TTC549 (cell line): ENCODE results near the gene SSTR5.
"Not testable (repeated sequence)": the region's sequence is repeated elsewhere in the genome, so short reads cannot be mapped to it uniquely, and the experiment has no call there.

Experiments used
- FAIRE-seq: peaks from 2 replicates; lab custom pipeline; 2012; peaks lifted over from hg19 to GRCh38; lab: Jason Lieb, UNC

Gene SSTR5

DNA sequence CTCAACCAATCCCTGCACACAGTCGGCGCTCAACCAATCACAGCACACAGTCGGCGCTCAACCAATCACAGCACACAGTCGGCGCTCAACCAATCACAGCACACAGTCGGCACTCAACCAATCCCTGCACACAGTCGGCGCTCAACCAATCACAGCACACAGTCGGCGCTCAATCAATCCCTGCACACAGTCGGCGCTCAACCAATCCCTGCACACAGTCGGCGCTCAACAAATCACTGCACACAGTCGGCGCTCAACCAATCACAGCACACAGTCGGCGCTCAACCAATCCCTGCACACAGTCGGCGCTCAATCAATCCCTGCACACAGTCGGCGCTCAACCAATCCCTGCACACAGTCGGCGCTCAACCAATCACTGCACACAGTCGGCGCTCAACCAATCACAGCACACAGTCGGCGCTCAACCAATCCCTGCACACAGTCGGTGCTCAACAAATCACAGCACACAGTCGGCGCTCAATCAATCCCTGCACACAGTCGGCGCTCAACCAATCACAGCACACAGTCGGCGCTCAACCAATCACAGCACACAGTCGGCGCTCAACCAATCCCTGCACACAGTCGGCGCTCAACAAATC is 20.2 kb downstream of the SSTR5 start:
- FAIRE-seq, result not testable (repeated sequence)

DNA sequence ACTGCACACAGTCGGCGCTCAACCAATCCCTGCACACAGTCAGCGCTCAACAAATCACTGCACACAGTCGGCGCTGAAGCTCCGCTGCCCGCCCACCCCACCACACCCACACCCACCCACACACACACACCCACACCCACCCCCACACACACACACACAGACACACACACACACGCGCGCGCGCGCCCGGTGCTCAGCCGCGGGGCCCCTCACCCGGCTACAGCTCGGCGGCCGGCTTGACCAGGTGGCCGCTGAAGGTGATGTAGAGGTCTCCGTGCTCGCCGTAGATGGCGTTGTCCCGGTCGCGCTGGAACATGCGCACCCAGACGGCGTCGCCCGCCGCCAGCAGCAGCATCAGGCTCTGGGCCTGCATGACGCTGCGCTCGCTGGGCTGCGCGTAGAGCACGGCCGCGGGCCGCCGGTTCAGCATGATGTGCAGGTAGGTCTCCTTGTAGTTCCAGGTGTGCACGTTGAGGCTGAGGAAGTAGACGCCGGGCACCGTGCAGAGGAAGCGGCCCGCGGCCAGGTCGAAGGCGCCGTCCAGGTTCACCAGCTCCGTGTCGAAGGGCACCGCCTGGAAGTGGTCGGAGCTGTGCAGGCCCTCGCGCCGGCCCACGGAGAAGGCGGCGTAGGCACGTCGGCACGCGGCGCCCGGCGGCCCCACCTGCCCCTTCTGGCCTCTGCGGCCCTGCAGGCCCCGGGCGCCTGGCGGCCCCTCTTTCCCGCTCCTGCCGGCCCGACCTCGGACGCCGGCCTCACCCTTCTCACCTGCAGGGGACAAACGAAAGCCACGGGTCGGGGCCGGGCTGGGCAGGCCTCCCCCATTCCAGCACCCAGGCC is 21.0 kb downstream of the SSTR5 start:
- no peak for FAIRE-seq

DNA sequence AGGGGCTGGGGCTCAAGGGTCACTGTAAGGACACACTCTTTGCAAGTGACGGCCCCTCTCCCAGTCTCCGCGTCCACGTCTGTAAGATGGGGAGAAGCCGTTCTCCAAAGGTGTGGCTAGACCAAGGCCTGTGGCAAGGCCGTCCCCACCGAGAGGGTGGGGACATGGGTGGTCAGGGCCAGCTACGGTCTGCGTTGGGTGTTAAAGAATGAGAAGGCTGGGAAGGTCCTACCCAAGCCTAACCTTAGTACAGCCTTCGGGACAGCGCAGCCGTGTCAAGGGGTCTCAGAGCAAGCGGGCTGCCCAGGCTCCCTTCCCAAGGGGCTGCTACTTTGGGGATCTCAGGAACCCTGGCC is 21.6 kb downstream of the SSTR5 start:
- no peak for FAIRE-seq

DNA sequence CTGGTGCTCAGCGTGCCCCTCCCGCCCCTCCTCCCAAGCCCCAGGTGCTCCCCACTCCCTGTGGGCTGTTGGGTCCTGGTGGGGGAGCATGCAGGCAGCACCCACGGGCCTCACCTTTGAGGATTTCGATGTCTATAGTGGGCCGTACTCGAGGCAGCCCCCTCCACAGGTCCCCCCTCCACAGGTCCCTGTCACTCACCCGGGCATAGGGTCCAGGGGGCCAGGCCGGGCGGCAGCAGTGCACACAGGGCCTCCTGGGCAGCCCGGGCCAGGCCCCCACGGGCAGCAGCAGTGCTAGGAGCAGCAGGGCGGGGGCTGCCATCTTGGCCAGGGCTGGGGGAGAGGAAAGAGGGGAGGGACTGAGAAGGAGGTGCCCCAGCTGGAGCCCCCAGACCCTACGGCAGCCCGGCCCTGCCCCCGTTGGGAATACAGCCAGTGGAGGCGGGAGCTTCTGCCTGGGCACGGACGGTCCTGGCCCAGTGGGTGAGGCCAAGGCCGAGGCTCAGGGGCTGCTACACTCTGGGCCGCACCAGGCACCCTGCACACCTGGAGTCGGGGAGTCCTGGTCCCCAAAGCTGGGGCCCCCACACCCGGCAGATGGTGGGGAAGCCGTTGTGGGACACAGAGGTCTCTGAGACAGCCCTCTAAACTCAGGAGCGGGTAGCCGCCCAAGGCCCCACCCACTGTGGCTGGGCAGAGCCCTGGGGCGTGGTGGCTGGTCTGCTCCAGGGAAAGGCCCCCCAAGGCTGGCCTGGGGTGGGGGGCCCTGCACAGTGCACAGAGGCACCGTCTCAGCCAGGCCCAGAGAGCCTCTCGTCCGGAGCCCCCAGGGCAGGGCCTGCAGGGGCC is 22.3 kb downstream of the SSTR5 start:
- FAIRE-seq, result no peak

DNA sequence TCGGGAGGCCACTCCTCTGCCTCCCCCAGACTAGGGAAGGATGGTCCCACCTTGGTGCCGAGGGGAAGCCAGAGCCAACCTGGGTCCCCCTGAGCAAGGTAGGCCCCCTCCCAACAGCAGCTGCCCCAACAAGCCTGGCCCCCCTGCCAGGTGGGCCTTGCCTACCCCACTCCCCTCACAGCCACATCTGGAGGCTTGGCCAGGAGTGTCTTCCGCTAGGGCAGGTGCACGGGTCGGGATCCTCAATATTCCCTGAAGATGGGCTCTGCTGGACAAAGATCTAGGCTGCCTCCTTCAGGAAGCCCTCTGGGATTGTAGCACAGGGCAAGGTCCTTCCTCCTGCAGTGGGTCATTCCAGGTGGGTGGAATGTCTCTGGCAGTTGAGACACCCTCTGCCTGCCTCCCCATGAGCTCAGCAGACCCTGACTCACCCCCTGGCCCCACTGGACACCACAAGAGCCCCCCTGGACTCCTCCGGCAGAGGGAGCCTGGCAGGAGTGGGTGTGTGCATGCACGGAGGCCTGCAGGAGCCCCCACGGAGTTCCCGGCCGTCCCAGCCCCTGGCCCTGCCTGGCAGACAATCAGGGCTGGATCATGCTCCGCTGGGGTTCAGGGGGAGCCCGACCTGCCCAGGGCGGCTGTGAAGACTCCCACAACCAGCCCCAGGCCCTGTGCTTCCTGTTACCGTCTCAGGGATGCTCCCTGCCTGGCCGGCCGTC is 23.1 kb downstream of the SSTR5 start:
- no peak for FAIRE-seq

DNA sequence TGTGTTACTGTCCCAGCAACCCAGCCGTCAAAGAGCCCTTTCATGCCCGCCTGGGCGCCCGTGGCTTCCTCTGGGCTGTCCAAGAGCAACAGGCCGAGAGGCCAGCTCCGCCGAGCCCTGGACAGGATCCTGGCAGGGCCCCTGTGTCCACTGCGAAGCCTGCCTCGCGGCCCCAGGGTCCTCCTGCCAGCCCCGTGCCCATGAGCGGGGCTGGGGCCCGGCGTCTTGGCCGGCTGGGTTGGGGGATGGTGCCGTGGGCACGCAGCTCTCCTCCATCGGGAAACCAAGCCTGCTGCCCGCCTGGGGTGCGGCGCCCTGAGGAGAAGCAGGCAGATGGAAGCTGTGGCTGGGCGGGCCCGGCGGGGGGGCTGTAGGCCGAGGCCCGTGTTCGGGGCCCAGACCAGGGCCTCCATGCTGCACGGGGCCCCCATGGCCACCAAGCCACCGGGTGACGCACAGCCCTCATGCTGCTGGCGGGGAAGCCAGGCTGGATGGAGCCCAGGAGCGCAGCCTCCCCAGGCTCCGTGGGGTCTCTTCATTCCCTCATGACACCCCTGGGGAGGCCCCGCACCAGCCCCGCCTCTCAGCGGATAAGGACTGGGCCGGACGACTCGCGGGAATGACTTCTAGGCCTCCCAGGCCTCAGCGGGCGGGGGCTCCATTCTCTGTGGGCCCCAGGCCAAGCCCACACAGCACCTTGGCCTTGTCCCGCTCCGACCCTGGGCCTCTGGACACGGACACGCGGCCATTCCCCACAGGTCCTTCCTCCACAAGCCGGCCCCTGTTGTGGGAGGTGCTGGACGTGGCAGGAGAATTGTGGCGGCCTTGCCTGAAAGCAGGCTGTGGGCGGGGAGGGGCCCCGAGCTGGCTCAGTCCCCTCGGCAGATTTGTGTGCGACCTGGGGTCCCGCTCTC is 23.9 kb downstream of the SSTR5 start, which contains the start of gene C1QTNF8:
TSS of gene C1QTNF8 (minus strand) at position 76 of the 914 bp plus-strand sequence. CDS start 1,322 bp downstream, outside the sequence.
- FAIRE-seq, result no peak

DNA sequence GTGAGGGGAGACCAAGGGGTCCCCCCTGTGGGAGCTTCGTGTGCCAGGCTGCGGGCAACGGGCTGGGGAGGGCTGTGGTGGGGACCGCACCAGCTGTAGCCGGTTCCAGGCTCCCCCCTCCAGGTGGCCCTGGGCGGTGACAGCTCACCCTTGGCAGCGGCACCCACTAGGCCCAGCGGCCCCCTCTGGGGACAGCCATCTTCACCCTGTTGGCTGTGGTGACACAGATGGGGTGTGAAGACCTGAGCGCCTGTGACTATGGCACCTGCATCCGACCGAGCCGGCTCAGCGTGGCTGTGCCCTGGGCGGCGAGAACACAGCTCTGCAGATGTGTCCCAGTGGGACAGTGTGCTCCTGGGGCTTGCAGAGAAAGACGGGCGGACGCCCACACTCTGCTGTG is 24.6 kb downstream of the SSTR5 start:
- FAIRE-seq, result no peak

DNA sequence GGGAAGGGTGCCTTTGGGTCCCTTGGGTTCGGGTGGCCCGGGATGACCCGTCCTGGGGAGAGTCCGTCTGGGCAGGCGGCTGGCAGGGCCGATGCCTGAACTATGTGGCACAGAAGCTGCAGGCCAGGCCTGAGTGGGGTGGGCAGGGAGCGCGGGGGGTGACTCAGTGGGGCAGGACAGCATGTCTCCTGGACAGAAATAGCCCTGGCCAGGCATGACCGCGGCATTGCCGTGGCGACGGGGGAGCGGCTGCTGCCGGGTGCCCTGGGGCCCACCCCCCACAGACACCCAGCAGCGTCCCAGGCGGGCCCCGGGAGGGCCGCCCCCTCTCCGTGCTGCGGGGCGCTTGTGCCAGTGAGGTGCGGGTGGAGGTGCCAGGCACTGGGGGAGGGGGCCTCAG is 25.3 kb downstream of the SSTR5 start:
- no peak for FAIRE-seq

DNA sequence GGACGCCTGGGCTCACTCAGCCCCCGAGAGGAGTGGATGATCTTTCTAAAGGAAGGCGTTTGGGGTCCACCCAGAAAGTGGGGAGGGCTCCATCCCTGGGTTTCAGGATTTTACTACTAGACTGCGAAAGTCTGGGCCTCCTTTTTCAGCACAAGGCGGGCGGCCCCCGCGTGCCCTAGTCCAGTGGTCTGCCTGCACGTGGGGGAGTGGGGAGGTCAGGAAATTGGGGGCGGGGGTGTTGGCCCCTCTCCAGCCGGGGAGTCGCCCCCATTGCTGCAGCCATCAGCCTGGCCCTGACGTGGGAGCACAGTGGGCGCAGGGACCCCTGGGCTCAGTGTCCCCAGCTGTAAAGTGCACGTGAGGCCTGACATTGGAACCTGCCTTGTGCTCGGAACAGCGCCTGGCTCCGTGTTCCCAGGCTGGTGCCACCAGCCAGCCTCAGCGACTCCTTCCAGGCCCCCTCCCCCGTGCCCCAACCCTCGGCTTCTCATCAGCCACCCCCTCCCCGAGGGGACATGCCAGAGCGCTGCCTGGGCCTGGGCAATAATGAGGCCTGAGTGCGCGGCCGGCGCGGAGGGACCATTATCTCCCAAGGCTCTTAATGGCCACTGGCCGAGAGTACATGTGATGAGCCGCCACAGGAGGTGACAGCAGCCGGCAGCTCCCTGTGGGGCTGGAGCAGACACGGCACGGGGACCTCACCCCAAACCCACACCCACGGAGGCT is 25.9 kb downstream of the SSTR5 start:
- FAIRE-seq, result no peak

DNA sequence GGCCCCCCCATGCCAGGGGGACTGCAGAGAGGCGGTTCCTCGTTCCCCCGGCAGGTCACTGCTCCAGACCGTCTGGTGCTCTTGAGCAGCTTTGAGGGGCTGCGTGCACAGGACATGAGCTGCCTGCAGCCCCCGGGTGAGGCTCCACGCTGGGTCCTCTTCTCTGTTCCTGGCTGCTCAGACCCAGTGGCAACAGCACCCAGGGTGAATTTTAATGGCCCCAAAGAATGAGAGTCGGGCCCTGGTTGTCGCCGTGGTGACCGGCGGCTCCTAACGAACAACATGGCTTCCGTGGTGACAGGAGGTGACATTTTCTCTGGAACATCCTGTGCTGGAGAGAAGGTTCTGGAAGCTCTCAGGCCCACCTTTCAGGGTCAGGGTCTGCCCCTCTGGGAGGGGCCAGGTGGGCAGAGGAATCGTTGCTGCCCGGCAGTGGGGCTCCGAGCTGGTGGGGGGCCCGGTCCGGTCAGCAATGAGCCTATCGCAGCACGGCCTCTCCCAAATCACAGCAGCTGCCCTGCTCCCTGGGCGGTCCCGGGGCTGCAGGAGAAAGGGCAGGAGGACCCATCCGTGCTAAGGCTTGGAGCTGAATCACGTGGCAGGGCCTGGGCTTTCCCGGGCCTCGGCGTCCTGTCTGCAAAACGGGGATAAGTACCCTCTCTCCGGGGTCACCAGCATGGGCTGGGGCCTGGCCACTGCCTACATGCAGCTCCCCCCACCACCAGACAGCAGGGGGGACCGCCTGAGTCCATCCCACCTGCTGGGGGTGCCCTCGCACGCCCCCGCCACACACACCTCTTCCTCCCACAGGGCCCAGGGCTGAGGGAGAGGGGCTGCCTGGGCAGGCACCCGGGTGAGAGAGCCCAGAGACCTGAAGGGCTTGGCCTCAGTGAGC is 26.9 kb downstream of the SSTR5 start:
- no peak for FAIRE-seq

DNA sequence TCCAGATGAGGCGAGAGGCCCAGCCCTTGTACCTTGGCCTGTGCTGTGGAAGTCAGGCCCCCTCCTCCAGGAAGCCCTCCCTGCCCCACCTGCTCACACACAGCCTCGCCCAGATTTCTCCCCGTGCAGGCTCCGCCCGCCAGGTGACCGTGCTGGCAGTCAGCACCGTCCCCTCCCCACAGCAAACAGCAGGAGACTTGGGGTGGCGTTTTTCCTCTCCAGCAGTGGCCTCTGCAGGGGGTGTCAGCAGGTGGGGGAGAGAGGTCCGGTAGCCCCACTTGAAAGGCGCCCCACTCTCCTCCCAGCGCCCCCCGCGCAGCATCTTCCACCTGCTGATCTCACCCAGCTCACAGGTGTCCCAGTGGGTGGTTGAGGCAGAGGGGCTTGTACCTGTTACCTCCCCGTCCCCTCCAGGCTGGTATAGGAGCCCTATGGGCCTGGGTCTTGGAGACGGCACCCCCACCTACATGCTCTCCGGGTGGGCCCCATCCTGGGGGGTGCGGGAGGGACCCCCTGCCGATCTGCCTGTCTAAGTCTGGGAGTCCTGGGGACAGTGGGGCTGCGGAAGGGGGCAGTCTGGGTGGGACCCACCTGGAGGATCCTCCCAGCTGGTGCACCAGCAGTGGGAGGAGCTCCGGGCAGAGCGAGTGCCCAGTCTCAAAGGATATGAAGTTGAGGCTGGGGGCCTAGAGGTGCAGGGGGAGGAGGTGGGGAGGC is 27.7 kb downstream of the SSTR5 start:
- no peak for FAIRE-seq

DNA sequence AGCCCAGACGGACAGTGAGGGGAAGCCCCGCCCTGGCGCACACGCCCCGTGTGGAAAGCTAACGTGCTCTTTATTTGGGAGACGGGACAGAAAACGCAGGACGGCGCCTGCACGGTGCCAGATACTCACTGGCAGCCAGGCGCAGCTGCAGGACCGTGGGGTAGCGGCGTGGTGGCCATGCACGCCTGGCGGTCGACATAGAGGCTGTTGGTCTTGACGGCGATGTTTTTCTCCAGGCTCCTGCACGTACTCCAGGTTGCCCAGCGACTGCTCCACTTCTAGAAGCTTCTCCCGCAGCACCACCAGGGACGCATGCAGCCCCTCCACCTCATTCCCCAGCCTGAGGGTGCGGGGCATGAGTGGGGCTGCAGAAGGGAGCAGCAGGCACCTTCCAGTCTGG is 28.6 kb downstream of the SSTR5 start:
- no peak for FAIRE-seq

DNA sequence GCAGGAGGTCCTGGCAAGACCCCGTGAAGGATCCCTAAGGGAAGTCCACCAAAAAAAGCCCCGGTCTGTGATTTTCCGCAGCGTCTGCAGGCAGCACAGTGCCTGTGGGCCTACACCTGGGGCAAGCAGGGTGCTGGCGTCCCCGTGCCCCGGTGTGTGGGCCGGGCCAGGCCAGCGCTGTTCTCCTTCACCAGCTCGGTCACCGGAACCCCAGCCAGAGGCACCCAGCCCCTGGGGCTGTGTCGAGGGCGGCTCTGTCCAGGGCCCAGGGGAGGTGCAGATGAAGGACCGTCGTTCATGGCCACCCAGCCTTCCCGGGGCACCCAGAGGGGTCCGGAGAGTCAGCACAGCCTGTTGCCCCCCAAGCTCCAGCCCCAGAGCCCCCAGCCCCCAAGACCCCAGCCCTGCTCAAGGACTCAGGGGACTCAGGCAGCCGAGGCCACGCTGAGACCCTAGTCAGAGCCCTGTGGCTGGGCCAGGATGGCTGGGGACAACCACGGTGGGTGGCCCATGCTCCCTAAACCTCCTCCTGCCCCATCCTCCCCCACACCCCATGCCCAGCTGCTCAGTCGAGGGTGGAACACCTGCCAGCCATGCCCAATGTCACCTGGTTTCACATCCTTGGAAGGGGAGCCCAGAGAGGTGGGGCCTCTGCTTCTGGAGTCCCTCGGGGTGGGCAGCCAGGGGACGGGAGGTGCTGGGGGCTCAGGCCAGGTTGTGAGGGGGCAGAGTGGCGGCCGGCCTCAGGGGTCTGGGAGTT is 29.2 kb downstream of the SSTR5 start:
- FAIRE-seq, result no peak

DNA sequence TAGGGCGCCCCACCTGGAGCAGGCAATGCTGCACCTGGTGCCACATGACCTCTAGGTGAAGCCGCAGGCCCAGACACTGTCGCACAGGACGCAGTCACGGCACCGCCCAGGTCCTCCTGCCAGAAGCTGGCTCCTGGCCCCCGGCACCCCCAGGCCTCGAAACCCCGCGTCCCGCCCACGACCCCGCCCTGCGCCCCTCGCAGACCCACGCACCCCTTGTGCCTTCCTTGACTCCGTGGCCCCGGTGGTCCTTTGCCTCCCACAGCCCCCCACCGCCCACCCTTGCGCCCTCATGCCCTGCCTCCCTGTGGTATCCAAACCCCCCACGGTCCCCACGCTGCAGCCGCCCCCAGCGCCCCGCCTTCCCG is 29.8 kb downstream of the SSTR5 start:
- FAIRE-seq, result no peak

DNA sequence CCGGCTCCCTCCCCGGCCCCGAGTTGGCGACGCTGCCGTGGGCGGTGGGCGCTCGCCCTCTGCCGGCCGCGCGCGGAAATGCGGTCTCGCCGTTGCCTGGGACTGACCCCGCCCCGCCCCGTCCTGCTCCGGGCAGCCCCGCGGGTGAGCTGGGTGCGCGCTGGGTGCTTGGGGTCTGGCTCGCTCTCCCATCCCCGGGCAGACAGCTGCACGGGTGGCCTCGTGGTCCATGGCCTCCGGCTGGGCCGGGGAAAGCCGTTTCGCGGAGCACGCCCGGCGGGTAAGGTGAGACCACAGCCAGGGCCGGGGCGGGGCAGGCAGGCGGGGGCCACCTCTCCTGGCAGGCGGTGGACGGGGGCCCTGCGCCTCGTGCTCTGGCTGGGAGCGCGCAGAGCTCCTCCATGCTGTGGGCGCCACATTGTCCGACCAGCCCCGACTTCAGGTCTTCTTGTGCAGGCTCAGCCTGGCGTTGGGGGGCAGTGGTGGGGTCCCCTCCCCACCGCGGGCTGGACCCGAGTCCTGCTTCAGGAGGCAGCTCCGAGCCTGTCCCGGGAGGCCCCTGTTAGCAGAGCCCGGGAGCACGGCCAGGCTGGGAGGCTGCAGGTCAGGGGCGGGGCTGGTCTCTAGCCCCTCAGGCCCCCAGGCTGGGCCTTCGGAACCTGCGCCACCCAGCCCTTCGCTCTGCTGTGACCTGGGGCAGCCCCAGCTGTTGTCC is 30.5 kb downstream of the SSTR5 start:
- FAIRE-seq, result no peak

DNA sequence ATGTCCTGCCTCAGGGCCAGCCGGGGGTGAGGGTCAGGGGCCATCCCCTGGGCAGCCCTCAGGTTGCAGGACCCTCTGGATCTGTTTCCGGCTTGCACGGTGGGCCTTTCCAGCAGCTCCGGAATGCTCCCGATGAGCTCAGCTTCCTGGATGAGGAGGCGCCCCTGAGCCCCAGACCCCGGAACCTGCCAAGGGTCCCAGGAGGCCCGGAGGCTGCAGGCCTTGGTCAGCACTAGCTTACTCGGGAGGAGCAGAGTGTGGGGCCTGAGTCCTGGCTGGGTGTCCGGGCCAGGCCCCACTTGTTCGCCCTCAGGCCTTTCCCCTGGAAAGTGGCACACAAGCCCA is 31.1 kb downstream of the SSTR5 start:
- FAIRE-seq, result no peak

DNA sequence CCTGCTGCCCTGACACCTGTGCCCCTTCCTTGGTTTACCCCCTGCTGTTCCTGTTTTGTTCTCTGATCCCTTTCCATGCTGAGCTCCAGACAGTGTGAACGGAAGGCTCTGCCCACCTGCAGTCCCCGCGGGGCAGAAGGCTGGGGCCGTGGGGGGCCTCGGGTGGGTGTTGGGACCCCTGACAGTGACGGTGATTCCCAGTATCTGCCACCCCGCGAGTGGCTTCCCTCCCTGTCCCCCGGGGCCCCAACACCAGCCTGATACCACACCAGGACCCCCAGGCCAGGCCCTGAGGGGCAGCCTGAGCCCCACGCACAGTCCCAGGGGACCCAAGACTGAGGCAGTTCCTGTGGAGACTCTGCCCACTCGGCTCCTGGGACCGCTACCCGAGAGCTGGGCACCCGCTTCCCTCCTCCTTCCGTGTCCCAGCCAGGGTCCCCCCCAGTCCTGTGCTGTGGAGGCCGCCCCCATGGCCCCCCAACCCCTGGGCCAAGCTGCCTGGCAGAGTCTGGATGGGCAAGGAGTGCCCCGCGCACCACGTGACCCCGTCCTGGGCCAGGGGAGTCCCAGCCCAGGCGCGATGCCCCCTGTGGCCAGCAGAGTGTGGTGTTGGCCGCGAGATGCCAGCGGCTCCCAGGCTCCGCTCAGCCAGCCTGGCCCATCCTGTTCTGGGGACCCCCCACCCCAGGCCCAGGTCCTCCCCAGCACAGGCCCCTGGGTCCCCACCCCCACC is 33.5 kb downstream of the SSTR5 start:
- no peak for FAIRE-seq
